ENCODE data around the gene DICER1. TPM values are rescaled to one million over a fixed set of nuclear protein-coding genes. Genes with fewer than 3 reads are reported as not detected.

Gene DICER1
- total and polyA plus RNA-seq, 9 of the 15 experiments (the other 6 are each of a cell fraction or from before 2014, with no cell fraction given), result 2.5 to 23.2 (median 12.4) TPM

GRCh38 chr14:95088665-95089064 lies 68.7 kb downstream of the DICER1 start:
- no peak overlapping the region for H3K9ac ChIP-seq (ENCODE audit: insufficient read depth in 1 of 2, low read depth in 2 of 2, low read length in 2 of 2)
- CTCF ChIA-PET (ENCODE audit: low intra/inter-chr PET ratio), result no interaction called here
- in situ Hi-C loops (cut with MboI), result no loop called here
- TF ChIP-seq KLF16 (IDR thresholded peaks at IDR 0.05) (no peak), GABPA (tag; conservative IDR thresholded peaks at IDR 0.05; ENCODE audit: low read depth) (no peak), EWSR1 (IDR thresholded peaks at IDR 0.05; ENCODE audit: borderline replicate concordance, low read depth, partially characterized antibody) (no peak), HOXB6 (CRISPR knock-in tag; IDR thresholded peaks at IDR 0.05; ENCODE audit: borderline replicate concordance) (no peak), SMC3 (conservative IDR thresholded peaks at IDR 0.05; ENCODE audit: insufficient read depth, low read depth, low read length) (no peak), NCOR1 (IDR thresholded peaks at IDR 0.05) (no peak), ZKSCAN3 (CRISPR knock-in tag; IDR thresholded peaks at IDR 0.05) (no peak), EP400 (IDR thresholded peaks at IDR 0.05) (no peak), ZNF184 (CRISPR knock-in tag; IDR thresholded peaks at IDR 0.05) (no peak), SAP30 (IDR thresholded peaks at IDR 0.05; ENCODE audit: borderline replicate concordance, insufficient read depth, low read depth, low read length, poor library complexity, severe bottlenecking) (no peak), RBFOX2 (IDR thresholded peaks at IDR 0.05; ENCODE audit: low read depth, low read length) (no peak), ZNF143 (CRISPR knock-in tag; IDR thresholded peaks at IDR 0.05) (no peak), SIN3B (IDR thresholded peaks at IDR 0.05; ENCODE audit: low read depth) (no peak), HDAC2 (IDR thresholded peaks at IDR 0.05) (no peak)
- POLR2A ChIA-PET, result interaction anchor here (0.5 kb wide), 1 partner anchor 31 kb away, joined by 3 read pairs; no protein-coding TSS in a partner anchor
- H3K27ac ChIP-seq (ENCODE audit: extremely low read depth, low read depth, low read length), result no peak overlapping the region
- 71% methylated on average over 4 of the region's 4 CpGs for WGBS (ENCODE audit: insufficient coverage, low coverage, missing lambda C conversion rate)
- no peaks in the 10 kb centered on the region for H4K20me1 ChIP-seq (replicated peaks; ENCODE audit: control insufficient read depth, insufficient read depth, low read length)
- BruUV-seq (replicated peaks), result no TSS peak
- H3K79me2 ChIP-seq (ENCODE audit: control insufficient read depth, insufficient read depth, low read length), result no peaks in the 10 kb centered on the region
- H3K27me3 ChIP-seq (ENCODE audit: control insufficient read depth in 2 of 2, insufficient read depth in 2 of 2, low read length in 2 of 2), result no peaks in the 10 kb centered on the region
- no peaks in the 10 kb centered on the region for H3K4me1 ChIP-seq (replicated peaks in 1 of 2; ENCODE audit: control insufficient read depth in 2 of 2, insufficient read depth in 2 of 2, low read length in 2 of 2)
- intact Hi-C loops (cut with micrococcal nuclease), result no loop called here
- ATAC-seq, result no peak
- FAIRE-seq, result peak; percentile 11
- H3K36me3 ChIP-seq (ENCODE audit: control insufficient read depth, insufficient read depth, low read length), result peaks cover 16% of the 10 kb centered on the region; the same call in 1 of the 3 replicates
- no peaks in the 10 kb centered on the region for H3K9me1 ChIP-seq (ENCODE audit: control insufficient read depth, insufficient read depth, low read length)
- H3K4me3 ChIP-seq, result no peak overlapping the region
- no peaks in the 10 kb centered on the region for H3K9me3 ChIP-seq (replicated peaks; ENCODE audit: control insufficient read depth, insufficient read depth, low read depth, low read length)
- DNase-seq (ENCODE audit: extremely low read depth in 1 of 4, low spot score in 3 of 4), result no peak
- H3K4me2 ChIP-seq (ENCODE audit: insufficient read depth, low read length), result no peak overlapping the region
- H2AFZ ChIP-seq (ENCODE audit: low read depth, low read length), result no peak overlapping the region

All from K562 (cell line).